Suprapubic skin (tissue), 3 donors: ENCODE data around the gene FADD.

Experiments used
- CTCF ChIP-seq, 2 donors: fragments of 200-600 bp in 1 of 2; fragments of 450-650 bp in 1 of 2; sonication (generic) in 1 of 2; IDR thresholded peaks; one replicate each; pipeline ENCODE4 v1.5.1; 2016 to 2019; ENCODE audit warnings: antibody characterized with exemption in 2 of 2, mild to moderate bottlenecking in 1 of 2, moderate library complexity in 1 of 2
- POLR2AphosphoS5 ChIP-seq, 3 donors: sonication (generic); formaldehyde crosslinking; IDR thresholded peaks; one replicate each; pipeline ENCODE4 v1.6.1; 2017; ENCODE audit warnings: antibody characterized with exemption in 3 of 3

DNA sequence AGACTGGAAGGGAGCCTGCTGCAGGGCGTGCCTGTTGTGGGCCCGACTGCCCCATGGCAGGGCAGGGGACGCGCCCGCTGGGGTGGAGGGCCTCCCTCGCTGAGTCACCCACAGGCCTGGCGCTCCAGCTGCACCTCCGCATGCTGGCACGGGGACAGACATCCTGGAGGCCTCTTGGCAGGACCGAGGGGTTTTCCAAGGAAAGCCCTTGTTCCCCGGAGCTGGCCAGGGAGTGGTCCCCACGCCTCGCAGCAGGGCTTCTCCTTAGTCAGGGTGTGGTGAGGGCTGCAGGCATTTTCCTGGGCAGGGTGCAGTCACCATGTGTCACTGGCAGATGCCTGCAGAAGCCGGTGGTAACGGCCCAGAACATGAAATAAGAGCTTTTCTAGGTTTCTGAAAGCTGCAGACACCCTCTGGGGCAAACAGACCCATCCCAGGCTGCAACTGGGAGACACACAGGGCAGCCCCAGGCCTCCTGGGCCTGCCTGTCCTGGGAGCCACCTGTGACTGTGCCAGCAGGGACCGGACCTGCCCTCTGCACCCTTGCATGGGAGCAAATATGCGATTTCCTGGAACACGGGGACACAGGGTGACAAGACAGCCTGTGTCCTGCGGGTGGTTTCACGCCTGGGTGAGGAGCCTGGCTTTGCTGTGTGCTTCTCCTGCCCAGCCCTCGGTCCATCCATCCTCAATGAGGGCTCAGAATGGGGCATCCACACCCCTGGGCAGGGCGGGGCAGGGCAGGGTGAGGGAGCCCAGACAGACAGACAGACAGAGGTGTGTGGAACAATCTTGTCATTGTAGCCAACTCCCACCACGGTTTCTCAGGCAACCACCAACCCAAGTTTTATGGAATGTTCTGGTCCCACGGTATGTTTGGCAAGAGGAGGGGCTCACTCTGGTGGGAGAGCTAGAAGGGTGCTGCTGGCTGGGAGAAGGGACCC, 43.2 kb upstream of the FADD start:
- no peak for TF ChIP-seq CTCF (IDR thresholded peaks at IDR 0.05)
- peak in 2 of 3 donors; percentile 17 to 88 for TF ChIP-seq POLR2AphosphoS5 (IDR thresholded peaks at IDR 0.05)
